HG02840 (cell line): ENCODE data around the gene DENND11.

Source experiments
- ATAC-seq: cut with Tn5 transposase; IDR thresholded peaks from one replicate; pipeline ENCODE4 v1.9.1; 2021; ENCODE audit warnings: mild to moderate bottlenecking, moderate library complexity, moderate number of reproducible peaks; ENCODE audit not compliant: unreplicated experiment, low FRiP score

The DENND11 gene, protein sequence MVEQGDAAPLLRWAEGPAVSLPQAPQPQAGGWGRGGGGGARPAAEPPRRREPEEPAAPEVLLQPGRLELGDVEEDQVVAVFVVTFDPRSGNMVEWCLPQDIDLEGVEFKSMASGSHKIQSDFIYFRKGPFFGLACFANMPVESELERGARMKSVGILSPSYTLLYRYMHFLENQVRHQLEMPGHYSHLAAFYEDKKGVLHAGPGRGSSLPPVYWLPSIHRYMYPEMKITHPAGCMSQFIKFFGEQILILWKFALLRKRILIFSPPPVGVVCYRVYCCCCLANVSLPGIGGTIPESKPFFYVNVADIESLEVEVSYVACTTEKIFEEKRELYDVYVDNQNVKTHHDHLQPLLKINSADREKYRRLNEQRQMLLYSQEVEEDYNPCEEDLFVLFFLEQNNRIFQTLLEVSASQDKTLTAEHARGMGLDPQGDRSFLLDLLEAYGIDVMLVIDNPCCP

DNA sequence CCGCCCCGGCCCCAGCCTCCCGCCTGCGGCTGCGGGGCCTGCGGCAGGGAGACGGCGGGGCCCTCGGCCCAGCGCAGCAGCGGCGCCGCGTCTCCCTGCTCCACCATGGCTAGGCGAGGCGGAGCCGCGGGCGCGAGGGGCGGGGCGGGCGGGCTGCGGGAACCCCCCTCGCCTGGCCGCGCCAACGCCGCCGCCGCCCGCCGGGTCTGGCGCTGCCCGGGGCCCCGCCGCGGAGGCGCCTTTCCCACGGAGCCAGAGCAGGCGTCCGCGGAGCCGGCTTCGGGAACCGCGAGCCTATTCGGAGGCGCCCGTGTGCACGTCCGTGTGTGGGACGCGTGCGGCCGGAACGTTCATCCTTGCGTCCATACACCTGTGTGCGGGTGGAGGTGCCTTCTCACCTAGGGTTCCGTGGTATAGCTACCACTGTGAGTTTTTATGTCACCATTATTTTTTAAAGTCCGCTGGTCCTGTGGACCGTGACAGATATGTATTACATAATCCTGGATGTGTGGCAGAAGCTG, at the start of gene DENND11:
Gene DENND11, minus strand, starts transcription at position 120 of the 521 bp plus-strand sequence. Its CDS starts 13 bp downstream, at position 107.
- peak; percentile 78 for ATAC-seq

DNA sequence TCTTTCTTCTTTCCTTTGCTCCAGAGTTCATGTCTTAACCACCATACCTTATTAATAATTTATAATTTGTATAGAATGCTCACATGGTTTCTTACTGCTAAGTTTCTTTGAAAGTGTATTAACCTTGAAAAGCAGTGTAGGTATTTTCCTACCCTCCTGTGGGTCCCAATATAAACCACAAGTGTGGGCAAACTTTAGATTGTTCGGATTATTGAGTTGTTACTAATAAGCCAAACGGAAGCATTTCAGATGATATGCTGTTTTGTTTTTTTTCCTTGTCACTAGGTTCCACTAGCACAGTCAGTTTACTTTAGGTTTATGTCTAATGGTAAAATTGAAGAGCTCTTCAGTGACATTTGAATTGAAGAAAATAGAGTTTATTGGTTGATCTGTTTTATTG, 46.4 kb upstream of the DENND11 start:
- ATAC-seq, result no peak

DNA sequence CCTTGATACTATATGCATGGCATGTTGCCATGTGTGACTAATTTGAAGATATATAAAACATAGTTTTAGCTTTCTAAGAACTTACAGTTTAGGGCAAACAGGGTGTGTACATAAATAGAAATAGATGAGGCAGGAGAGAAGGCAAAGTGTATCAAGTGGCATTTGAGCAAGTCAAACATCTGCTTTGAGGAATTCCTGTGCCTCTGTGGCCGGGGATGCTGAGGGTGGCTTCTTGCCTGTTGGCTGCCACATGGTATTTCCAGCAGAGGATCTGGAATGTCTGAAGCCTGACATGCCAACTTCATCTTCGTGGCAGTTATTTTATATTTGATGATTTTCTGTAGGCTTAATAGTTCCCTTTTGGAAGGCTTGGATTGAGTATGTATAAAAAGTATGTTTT, 42.2 kb upstream of the DENND11 start:
- no peak for ATAC-seq

DNA sequence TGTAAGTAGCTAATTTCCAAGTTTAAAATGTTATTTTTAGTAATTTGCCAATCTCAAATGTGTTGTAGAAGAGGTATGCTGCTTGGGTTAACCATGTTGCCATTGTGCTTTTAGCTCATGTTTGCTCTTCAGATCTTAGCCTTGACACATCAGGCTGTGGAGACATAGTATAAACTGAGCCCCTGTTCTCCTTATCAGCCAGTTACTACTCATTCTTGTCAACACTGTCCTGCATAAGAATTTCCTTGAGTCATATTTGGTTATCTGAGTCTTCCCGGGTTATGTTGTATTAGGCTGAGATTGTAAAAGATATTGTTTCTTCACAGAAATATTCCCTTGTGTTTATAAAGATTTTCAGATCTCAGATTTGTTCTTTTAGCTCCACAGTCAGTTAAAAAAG, 40.3 kb upstream of the DENND11 start:
- ATAC-seq, result no peak

DNA sequence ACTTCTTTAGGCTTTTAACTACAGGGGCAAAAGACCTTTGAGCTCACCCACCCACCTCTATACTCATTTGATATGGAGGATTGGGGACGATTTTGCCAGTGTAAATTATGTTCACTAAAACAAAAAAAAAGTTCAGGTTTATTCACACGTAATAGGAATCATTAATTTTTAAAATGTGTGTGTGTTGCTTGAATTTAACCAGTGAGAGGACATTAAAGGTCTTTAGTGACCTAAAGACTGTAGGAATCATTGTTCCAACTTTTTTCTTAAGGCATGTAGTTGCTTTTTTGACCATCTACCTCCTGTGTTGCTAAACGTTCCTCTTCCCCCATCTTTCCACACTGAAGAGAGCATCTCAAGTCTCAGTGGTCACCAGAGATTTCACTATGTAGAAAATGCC, 37.3 kb upstream of the DENND11 start:
- ATAC-seq, result no peak

DNA sequence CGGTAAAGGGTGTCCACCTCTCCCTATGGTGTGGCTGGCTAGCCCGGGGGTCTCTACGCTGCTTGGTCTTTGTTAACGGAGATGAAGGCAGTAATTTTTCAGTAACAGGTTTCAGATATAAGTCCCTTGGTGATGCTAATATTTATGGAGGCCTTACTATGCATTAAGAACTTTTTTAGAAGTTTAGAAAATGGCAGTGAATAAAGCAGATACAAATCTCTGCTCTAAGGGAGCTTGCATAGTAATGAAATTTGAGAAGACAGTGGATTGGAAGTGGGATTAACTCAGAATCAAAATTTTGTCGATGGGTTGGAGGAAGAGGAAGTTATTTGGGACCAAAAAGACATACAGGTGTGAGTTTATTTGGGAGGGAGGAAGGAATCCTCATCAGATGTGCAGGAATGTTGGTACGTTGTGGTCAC, 36.6 kb upstream of the DENND11 start:
- ATAC-seq, result no peak

DNA sequence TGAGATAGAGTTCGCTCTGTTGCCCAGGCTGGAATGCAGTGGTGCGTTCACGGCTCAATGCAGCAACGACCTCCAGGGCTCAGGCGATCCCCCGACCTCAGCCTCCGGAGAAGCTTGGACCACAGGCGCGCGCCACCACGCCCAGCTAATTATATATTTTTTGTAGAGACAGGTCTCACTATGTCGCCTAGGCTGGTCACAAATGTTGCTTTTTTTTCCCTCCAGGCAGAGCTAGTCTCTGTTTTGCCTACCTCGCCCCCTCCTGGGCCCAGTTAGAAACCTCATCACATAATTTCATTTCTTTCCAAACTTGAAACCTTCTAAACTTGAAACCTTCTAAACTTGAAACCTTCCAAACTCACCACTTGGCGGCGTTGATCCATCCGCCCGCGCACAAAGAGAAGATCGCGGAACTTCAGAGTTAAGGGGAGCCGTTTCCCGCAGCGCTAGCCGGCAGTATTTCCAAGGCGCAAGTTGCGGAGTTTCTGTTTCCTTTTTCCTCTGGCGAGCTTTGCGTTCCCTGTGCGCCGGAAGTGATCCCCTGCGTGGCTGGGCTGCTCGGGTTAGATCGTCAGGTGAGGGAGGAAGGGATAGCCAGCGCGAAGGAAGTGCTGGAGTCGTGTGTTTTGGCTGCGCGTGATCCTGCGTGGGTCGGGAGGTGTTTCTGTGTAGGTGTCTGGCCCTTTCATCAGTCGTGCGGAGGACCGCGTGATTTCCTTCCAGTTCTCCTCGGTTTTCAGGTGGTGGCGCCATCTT, 36.0 kb upstream of the DENND11 start, which contains the start of gene SSBP1:
Gene SSBP1, plus strand, starts transcription at position 523 of the 756 bp plus-strand sequence. CDS start 809 bp downstream, outside the sequence.
- peak; percentile 93 for ATAC-seq

DNA sequence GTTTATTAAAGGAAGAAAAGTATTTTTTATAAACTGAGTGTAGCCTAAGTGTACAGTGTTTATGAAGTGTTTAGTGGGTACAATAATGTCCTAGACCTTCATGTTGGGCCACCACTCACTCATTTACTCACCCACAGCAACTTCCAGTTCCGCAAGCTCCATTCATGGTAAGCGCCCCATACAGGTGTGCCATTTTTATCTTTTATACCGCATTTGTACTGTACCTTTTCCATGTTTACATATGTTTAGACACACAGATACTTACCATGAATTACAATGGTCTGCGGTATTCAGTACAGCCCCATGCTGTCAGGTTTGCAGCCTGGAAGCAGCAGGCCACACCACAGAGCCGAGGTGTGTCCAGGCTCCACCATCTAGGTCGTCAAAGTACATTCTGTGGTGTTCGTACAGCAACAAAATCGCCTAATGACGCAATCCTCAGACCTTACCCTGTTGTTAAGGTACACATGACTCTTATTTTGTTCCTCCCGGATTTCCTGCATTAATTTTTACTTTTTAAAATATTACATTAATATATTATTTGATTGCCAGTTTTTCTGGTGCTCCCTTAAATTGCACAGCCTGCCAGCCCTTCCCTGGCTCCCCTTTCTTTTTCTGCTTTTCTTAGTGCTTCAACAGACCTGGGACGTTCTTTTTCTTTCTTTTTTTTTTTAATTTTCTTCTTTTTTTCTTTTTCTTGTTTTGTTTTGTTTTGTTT, 35.3 kb upstream of the DENND11 start:
- no peak for ATAC-seq

DNA sequence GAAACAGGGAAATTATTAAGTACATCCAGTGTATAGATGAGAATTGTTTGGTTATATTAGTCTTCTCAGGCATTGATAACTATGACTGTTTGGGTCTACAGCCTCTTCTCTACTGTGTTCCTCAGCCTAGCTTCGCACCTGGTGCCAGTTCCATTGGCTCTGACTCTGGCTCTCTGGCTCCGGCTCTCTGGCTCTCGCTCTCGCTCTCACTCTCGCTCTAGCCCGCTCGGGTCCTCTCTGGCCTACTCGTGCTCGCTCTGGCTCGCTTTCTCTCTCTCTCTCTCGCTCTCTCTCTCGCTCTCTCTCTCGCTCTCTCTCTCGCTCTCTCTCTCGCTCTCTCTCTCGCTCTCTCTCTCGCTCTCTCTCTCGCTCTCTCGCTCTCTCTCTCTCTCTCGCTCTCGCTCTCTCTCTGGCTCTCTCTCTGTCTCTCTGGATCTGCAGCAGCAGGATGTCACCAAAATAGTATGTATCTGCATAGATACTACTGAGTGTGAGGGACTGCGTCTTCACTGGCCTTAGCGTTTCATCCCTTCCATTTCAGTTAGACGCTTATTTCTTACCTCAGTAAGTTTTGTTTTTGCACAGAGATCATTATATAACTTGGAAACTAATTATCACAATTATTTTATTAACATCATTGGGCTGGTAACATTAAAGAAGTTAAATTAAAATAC, 29.6 kb upstream of the DENND11 start:
- no peak for ATAC-seq

DNA sequence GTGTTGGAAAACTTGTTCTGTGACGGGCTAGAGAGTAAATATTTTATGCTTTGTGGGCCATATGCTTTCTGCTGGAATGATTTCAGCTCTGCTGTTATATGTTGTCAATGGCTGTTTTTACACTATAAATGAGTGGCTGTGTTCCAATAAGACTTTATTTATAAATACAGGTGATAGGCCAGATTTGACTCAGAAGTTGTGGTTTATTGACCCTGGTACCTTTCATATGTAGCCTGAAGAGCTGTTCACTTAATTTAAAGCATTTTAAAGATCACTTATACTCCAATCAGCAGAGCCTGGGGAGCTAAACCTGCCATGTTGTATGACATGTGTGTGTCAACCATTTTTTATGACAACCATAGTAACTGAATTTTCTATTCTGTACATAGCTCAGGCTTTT, 27.1 kb upstream of the DENND11 start:
- ATAC-seq, result no peak

DNA sequence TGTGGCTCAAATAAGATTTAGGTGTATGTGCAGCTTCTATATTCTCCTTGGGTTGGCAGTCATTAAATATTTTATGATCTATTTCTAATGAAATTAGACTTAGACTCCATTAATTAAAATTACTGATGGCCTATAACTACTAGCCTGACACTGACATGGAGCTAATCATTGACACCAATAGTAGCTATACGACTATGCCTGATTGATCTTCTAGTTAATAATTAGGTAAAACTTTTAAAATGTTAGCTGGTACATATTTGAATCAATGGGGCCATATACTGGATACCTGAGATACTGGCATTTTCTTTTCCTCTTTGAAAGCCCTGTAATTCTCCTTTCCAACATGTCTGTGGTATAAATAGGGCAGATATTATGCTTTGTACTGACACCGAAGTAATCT, 20.6 kb upstream of the DENND11 start:
- no peak for ATAC-seq

DNA sequence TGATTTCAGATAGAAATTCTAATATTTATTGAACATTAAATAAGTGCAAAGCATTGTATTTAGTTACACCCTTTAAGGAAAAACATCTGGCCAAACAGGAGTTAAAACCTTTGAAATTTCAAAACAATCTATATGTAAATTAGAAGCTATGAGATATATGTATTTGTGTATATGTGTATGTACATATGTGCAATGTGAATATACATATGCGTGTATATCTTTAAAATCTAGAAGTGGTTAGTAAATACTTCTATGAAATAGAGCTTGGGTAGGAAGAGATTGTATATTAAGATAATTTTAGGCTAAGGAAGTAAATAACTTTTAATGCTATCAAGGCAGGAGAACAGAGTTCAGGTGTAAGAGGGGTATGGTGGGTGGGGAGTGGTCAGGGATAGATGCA, 15.5 kb upstream of the DENND11 start:
- no peak for ATAC-seq

DNA sequence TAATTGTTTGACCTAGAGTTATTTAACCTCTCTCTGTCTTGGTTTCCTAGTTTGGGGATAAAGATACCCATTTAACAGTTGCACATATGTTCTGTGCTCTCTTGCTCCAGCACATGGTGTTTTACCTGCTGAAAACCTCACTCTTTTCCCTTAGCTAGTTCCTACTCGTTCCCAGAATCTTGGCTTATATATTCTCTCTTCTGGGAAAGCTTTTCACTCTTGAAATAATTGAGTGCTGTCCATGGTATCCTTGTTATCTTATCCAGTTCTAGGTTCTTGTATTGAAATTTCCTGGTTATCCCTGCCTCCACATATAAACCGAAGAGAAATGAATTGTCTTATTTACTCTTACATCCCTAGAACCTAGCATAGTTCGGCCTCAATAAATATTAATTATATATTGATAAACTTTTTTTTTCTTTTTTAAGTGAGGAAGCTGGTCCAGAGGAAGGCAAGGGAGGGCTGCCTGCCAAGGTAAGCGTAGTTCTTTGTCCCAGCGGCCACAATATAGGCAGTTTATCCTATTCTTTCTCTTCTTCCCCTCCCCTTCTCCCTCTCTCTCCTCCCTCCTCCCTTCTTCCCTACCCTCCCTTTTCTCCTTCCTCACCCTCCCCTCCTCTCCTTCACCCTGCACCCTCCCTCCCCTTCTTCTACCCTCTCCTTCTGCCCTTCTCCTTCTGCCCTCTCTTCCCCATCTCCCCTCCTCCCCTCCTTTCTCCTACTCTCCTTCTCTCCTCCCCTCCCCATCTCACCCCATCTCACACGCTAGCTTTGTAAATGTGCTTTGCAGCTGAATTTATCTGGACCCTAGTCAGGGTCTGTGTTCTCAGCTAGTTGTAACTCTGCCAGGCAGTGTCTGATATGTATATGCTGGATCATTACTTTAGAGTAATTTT, 14.1 kb upstream of the DENND11 start:
- no peak for ATAC-seq

DNA sequence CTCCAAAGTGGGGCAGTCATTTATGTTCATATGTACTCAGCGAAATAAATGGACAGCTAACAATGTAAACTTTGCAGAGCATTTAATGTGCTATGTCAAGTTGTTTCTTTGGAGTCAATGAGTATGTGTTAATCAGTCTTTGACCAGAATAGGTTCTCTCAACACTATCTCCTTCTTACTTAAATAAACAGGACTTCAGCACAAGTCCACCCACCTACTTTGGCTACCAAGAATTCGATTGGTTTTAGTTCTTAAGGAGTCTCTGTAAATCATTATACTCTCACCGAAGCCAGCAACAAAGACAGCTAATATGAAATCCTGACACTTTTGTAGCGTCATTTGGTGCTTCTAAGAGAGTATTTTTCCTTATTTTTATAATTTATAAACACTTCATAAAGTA, 13.1 kb upstream of the DENND11 start:
- no peak for ATAC-seq

DNA sequence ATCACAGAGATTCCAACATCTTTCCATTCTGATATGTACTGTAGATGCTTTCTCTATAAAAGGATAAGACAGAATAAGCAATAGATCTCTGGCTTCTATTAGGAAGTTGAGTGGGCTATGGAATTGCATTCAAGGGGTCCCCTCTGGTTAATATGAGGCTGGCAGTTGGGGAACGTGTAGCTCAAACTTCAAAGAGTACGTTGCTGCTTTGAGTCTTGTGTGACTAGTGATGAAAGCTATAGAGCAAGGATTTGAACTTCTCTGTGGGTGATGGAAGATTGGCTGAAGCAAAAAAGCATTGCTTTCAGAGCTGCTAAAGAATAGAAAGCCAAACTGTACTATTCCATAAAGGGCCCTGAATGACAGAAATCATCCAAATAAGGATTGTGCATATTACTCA, 12.6 kb upstream of the DENND11 start:
- no peak for ATAC-seq

DNA sequence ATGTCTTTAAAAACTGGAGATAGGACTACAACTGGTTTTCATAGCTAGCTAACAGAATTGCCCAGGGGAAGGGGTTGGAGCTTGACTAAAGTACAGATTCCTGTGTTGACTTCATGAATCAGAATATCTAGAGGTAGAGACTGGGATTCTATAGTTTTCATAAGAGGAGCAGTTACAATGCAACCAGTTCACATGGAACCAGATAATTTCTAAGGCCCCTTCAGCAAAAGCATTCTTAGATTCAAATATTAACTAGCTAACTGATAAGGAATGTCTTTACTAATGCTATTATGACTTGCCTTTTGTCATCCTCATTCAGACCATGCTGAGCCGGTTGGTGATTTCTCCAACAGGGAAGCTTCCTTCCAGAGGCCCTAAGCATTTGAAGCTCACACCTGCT, 11.9 kb upstream of the DENND11 start:
- ATAC-seq, result no peak

DNA sequence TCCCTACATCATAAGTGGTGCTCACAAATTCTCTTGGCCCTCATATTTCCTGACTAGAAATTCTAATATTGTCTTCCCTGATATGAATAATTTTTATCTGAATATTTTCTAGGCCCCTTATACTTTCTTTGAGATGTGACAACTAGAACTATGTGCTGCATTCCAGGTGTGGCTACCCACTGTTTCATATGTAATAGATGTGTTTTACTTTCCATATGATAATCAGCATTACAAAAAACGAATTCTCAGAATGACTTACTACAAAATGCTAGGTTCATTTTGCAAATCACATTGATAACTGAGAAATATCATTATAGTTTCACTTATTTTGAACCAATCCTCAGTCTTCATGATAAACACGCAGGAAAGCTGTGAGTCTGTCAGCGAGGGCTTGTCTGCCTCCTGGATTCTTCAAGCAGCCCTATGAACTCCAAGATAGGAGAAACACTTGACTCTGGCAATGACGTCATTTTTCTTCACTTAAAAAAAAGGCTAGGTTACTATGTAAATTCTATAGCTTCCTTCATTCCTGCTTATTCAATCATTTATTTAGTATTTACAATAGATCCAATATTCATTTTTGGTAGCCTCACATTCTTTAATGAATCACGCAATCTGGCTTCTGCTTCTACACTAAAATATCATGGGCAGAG, 10.8 kb upstream of the DENND11 start:
- no peak for ATAC-seq

DNA sequence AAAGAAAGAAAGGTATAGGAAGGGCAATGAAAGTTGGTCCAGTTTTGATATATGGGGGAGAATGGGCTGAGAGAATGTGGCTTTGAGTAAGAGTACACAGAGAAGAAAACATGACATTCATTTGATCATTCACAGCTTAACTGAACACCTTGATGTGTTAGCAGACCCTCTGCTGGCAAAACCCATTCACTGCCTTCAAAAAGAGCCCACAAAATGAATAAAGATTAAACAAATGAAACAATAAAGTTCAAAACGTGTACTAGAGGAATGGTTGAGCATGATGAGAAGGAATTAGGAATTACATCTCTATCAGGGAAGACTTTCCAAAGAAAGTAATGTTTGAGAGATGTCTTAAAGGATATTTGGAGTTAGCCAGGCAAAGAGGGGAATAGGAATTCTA, 8.3 kb upstream of the DENND11 start:
- ATAC-seq, result no peak

DNA sequence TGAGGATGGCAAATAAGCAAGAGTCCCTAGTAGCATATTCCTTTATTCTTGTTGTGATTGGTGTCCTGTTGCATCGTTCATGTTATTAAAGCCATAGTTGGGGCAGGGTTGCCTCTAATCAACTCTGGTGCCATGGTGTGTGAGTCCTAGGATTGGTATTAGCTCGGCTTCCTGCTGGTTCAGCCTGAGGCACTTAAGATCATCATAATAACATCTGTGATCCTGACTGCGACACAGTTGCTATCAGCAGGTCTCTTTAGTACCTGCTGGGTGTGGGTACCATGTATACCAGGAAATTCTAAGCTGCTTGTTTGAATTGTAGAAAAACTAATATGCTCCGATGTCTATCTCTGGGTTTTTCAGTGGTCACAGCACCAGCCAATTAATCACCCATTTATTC, 7.8 kb upstream of the DENND11 start:
- no peak for ATAC-seq
